ENCODE measurements around the gene DNASE1.
"Not testable (repeated sequence)": the region's sequence is repeated elsewhere in the genome, so short reads cannot be mapped to it uniquely, and the experiment has no call there.

DNASE1 gene

GRCh38 chr16:3640632-3641501 lies 13.6 kb upstream of the DNASE1 start:
- no peak for DNase-seq (ENCODE audit: low read depth in 2 of 2, low spot score in 1 of 2)

- no peak for DNase-seq (ENCODE audit: low read depth in 2 of 2, low spot score in 1 of 2)
These were observed 12.6 kb upstream of the DNASE1 start for GRCh38 chr16:3641801-3642396.

DNA sequence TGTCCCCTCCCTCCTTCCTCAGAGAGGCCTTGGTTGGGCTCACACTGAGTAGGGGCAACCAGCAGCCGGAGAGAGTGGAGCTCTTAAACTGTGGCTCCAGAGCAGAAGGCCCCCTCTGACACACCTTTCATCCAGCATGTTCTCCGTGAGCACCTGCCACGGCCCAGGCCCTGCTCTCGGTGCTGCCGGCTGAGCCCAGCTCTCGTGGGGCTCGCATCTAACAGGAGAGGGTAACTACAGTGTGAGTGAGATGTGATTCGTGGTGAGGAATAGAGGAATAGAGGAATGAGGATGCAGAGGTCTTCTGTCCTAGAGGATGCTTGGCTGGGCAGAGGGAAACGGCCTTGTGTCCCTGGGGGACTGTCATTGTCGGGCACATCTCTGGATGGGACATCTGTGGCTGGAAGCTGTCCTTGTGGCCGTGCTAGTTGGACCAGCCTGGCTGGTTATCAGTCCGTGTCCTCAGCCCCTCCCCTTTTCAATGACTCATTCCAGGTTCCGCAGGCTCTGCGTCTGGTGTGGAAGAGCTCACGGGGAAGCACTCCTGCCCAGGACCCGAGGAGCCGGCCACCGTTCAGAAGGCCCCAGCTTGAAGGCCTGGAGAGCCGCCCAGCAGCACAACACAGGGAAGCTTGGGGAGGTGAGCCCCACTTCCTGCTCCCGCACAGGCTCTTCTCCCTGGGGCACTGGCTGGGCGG lies 11.9 kb upstream of the DNASE1 start:
- DNase-seq (ENCODE audit: low read depth in 2 of 2, low spot score in 1 of 2): no peak

- no peak for DNase-seq (ENCODE audit: low read depth in 2 of 2, low spot score in 1 of 2)
These were observed 11.3 kb upstream of the DNASE1 start for GRCh38 chr16:3643095-3643730.

DNA sequence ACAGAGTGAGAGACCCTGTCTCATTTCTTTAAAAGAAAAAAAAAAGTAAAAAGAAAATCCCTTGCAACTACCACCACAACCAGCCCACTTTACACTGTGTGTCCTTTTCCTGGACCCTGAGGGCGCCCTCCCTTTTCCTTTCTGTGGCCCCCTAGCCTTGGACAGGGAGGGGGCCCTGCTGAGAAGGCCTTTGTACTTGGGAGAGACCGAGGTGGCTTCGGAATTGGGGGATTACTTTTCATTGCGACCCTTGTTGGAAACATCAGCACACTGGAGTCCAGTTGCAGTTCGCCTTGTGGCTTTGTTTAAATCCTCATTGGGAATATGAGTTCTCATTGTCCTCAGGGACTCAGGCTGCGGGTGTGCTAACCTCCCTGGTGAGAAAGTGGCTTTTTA lies 9.4 kb upstream of the DNASE1 start:
- no peak for DNase-seq (ENCODE audit: low read depth in 2 of 2, low spot score in 1 of 2)

DNA sequence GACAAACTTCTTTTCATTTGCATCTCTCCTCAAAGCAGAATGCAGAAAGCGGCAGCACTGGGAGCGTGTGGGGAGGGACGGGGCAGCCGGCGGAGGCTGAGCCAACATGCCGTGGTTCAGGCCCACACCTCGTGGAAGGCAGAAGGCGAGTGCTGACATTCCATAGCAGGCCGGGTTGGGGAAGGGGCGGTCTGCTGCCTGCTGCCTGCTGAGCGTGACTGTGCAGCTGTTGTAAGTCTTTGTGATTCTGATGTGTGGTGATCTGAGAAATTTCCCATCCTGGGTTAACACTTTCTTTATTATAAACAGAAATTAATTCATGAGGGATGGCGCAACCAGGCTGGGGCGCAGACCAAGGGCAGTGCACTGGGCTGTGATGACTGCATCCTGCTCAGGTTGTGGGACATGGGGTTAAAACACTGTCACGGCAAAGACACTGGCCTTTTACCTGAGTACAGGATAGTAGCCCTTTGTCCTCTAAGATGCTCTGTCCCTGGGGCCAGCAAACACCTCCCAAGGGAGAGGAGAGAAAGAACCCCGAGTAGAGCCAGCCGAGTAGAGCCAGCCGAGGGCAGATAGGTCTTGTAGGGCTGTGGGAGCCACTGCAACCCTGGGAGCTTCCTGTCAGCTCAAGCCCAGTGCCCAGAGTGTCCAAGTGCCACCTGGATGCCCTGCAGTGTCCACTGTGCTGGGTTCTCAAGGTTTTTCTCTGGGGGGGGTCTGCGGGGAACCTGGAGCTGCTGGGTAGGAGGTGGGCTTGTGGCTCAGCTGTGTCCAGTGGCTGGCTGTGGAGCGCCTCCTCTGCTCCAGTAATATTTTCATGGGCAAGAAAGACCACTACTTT lies 8.8 kb upstream of the DNASE1 start:
- no peak for DNase-seq (ENCODE audit: low read depth in 2 of 2, low spot score in 1 of 2)

GRCh38 chr16:3646348-3646920 lies 8.1 kb upstream of the DNASE1 start:
- DNase-seq (ENCODE audit: low read depth in 2 of 2, low spot score in 1 of 2): no peak

- no peak for DNase-seq (ENCODE audit: low read depth in 2 of 2, low spot score in 1 of 2)
These were observed 3.7 kb upstream of the DNASE1 start for GRCh38 chr16:3650631-3651265.

DNA sequence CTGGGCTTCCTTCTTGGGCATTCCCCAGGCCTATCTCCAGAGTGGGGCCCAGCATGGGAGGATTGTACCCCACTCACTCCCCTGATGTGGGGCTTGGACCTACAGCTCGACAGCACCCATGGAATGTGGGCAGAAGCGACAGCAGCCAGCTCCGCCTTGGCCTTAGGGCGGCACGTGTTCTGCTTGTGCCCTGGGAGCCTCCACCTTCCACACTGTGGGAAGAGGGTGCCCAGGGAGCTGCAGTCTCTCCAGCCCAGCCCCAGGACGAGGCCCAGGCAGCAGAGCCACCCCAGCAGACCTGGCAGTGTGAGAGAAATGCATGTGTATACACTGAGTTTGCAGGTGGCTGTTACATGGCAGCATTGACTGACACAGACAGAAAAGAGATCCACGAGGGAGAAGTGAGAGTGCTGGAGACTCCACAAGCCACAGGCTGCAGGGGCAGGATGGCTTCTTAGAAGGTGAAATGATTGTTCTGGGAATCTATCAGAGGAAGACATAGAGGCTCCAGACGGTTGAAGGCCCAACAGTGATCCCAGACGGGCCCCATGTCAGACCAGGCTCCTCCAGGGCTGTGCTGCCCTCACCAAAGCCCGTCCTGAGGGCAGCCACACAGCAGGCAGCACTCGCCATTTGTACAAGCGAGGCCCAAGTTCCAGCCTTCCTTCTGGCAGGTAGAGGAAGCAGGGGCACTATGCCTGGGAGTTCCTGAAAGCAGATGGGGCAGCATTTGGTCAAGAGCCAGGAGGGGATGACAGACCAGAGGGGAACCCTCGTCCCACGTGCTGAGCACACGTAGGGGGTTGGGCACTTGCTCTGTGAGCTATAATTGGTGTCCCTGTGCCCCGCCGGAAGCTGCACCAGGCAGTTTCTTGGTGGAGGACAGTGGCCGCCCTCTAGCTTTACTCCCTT lies 2.8 kb upstream of the DNASE1 start:
- DNase-seq (ENCODE audit: low read depth in 2 of 2, low spot score in 1 of 2): no peak

DNA sequence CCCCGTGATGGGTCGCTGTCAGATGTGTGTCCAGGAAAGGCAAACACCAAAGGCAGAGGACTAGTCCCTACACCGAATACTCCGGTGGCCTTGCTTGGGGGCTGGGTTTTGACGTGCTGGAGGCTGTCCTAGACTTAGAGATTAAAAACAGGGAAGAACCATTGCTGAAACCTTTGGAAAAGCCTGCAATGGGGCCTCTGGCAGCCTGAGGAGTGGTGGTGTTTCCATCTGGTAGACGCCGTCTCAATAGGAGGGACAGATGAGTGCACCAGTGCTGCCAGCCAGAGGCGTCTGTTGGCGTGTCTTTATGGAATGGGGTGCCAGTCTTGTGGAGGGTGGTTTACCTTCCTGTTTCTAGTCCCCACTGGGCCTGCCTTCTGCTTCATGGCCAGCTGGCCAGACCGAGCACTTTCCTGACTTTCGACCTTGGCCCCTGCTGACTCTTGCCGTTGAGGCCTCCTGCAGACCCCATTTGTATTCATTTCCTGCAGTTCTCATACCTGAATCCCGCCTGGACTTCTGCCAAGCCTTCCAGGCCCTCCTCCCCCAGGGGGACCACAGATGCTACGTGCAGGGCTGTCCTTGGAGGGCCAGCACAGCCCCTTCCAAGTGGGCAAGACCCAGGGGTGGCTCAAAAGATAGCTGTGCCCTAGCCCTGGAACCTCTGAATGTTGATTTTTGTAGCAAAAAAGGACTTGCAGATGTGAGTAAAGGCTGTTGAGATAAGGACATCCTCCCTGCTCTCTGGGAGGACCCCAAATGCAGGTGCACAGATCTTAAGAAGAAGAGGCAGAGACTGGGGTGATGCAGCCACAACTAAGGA lies 1.9 kb upstream of the DNASE1 start:
- DNase-seq (ENCODE audit: low read depth in 2 of 2, low spot score in 1 of 2): no peak

GRCh38 chr16:3655030-3655395 lies 522 bp downstream of the DNASE1 start:
- DNase-seq (ENCODE audit: low read depth in 2 of 2, low spot score in 1 of 2): no peak

DNA sequence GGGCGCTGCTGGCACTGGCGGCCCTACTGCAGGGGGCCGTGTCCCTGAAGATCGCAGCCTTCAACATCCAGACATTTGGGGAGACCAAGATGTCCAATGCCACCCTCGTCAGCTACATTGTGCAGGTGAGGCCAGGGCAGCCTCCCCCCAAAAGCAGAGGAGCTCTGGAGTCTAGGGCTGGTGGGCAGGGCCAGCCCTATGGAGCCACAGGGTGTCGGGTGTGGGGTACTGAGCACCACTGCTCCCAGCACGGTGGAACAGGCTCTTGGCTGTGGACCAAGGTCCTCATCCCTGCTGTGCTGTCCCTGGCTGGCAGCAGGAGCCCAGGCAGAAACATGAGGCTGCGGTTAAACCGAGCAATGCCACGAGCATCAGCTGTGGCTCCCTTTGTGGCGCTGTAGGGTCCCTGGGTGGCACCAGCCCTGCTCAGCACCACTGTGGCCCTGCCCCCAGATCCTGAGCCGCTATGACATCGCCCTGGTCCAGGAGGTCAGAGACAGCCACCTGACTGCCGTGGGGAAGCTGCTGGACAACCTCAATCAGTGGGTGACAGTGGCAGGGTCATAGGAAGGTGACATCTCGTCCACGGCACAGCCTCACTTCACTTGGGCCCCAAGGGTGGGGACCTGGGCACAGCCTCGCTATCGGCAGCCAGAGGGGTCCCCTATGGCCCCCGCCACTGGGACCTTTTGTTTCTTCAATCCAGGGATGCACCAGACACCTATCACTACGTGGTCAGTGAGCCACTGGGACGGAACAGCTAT lies 1.1 kb downstream of the DNASE1 start:
- DNase-seq (ENCODE audit: low read depth in 2 of 2, low spot score in 1 of 2): no peak

- DNase-seq (ENCODE audit: low read depth in 2 of 2, low spot score in 1 of 2): not testable (repeated sequence)
These were observed 1.6 kb downstream of the DNASE1 start for GRCh38 chr16:3656160-3656490.

GRCh38 chr16:3656491-3657468 lies 2.3 kb downstream of the DNASE1 start:
- peak in 1 of 2 donors; percentile 10 for DNase-seq (ENCODE audit: low read depth in 2 of 2, low spot score in 1 of 2)

DNA sequence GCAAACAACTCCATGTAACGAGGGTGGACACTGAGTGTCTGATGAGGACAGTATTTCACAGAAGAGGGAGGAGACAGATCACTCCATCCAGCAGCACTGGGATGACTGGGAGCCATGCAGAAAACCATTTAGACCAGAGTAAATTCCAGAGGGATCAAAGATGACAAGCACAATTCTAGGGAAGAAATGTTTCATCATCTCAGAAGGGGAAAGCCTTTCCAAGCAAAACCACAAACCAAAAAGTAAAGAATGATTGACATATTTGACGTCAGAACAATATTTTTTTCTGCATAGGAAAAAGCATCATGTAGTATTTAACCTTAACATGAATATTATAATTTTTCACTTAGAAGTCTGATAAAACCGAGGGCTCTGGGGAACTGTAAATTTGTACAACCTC lies 4.8 kb downstream of the DNASE1 start:
- no peak for DNase-seq (ENCODE audit: low read depth in 2 of 2, low spot score in 1 of 2)

DNA sequence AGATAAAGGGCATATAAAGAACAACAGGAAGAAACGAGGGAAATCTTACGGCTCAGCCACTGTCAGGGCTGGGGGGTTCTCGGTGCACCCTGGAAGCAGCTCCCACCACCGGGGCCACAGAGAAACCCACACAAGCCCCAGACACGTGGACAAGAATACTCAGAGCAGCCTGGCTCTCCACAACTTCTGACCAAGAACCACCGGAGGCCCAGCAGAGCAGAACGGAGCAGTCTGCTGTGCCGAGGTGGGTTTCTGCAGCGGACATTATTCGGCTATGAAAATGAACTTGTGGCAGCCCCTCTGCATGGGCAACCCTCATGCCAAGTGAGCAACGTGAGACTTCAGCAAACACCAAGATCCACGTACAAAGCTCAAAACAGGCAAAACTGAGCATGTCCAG lies 6.8 kb downstream of the DNASE1 start:
- no peak for DNase-seq (ENCODE audit: low read depth in 2 of 2, low spot score in 1 of 2)
